NCI-H187 (cell line): Measurements from ENCODE around the gene PDCD10.
A peak's percentile ranks its signal among the peaks of the same experiment; 100 is the strongest.

ENCODE experiments used
- DNase-seq, 2 experiments: peaks; one replicate each; lab custom pipeline; 2025; lab: John Stamatoyannopoulos, UW

PDCD10 gene

GRCh38 chr3:167735233-167736138 lies 794 bp upstream of the PDCD10 start, which contains the start of gene SERPINI1:
Gene SERPINI1, plus strand, starts transcription at chr3:167735721. Its CDS starts 53,408 bp downstream, at chr3:167789129.
- DNase-seq: peak; percentile 90 to 93

GRCh38 chr3:167733961-167734497 lies 663 bp downstream of the PDCD10 start:
- no peak for DNase-seq

- no peak for DNase-seq
Observed at GRCh38 chr3:167732313-167733065, 2.2 kb downstream of the PDCD10 start.

GRCh38 chr3:167731393-167731792 lies 3.3 kb downstream of the PDCD10 start:
- DNase-seq: no peak

- DNase-seq: no peak
Observed at GRCh38 chr3:167729591-167729990, 5.1 kb downstream of the PDCD10 start.

GRCh38 chr3:167728632-167729323 lies 5.9 kb downstream of the PDCD10 start:
- DNase-seq: no peak

- DNase-seq: no peak
Observed at GRCh38 chr3:167728176-167728575, 6.5 kb downstream of the PDCD10 start.

GRCh38 chr3:167723872-167724271 lies 10.8 kb downstream of the PDCD10 start:
- DNase-seq: no peak

- no peak for DNase-seq
Observed at GRCh38 chr3:167723025-167723512, 11.6 kb downstream of the PDCD10 start.

- no peak for DNase-seq
Observed at GRCh38 chr3:167718582-167718981, 16.1 kb downstream of the PDCD10 start.

GRCh38 chr3:167716920-167717319 lies 17.8 kb downstream of the PDCD10 start:
- DNase-seq: no peak

GRCh38 chr3:167714871-167715270 lies 19.8 kb downstream of the PDCD10 start:
- DNase-seq: no peak

GRCh38 chr3:167712445-167712844 lies 22.2 kb downstream of the PDCD10 start:
- no peak for DNase-seq

- no peak for DNase-seq
Observed at GRCh38 chr3:167711439-167711838, 23.3 kb downstream of the PDCD10 start.

- DNase-seq: no peak
Observed at GRCh38 chr3:167710552-167710951, 24.1 kb downstream of the PDCD10 start.

- no peak for DNase-seq
Observed at GRCh38 chr3:167709690-167710089, 25.0 kb downstream of the PDCD10 start.

- DNase-seq: no peak
Observed at GRCh38 chr3:167705840-167706239, 28.9 kb downstream of the PDCD10 start.

- no peak for DNase-seq
Observed at GRCh38 chr3:167700926-167701325, 33.8 kb downstream of the PDCD10 start.

GRCh38 chr3:167700046-167700445 lies 34.6 kb downstream of the PDCD10 start:
- no peak for DNase-seq

GRCh38 chr3:167694121-167694520 lies 40.6 kb downstream of the PDCD10 start:
- no peak for DNase-seq

GRCh38 chr3:167691366-167691765 lies 43.3 kb downstream of the PDCD10 start:
- no peak for DNase-seq
